Measurements from ENCODE around the gene BMP5.
"Not testable (repeated sequence)": the region's sequence is repeated elsewhere in the genome, so short reads cannot be mapped to it uniquely, and the experiment has no call there.

The BMP5 gene

DNA sequence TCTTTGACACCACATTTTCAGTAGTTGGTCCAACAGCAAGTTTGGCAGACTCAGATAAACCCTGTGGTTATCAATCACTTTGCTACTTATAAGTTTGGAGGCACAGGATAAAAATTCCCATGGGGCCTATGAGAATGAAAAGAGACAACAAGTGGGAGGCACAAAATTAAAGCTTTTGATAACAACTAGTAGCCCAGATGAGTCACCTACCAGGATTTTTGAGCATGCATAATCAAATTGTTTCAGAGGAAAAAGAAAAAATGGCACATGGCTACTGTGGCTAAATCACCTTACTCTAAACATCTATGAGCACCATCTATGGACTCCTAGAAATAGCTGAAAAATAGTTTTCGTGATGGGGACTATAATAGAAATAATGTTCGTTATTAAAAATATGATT, 40.8 kb upstream of the BMP5 start:
- H3K27me3 ChIP-seq (replicated peaks; ENCODE audit: control insufficient read depth, insufficient read depth, low read length), result no peaks in the 10 kb centered on the region
- H3K4me3 ChIP-seq (replicated peaks; ENCODE audit: low read depth, low read length), result no peak overlapping the region
- no peak for DNase-seq (ENCODE audit: extremely low read depth, insufficient read length)
- TF ChIP-seq, protein P1, sequence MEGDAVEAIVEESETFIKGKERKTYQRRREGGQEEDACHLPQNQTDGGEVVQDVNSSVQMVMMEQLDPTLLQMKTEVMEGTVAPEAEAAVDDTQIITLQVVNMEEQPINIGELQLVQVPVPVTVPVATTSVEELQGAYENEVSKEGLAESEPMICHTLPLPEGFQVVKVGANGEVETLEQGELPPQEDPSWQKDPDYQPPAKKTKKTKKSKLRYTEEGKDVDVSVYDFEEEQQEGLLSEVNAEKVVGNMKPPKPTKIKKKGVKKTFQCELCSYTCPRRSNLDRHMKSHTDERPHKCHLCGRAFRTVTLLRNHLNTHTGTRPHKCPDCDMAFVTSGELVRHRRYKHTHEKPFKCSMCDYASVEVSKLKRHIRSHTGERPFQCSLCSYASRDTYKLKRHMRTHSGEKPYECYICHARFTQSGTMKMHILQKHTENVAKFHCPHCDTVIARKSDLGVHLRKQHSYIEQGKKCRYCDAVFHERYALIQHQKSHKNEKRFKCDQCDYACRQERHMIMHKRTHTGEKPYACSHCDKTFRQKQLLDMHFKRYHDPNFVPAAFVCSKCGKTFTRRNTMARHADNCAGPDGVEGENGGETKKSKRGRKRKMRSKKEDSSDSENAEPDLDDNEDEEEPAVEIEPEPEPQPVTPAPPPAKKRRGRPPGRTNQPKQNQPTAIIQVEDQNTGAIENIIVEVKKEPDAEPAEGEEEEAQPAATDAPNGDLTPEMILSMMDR (IDR thresholded peaks at IDR 0.05; ENCODE audit: insufficient read depth, low read length, poor library complexity, severe bottlenecking), result no peak
- H3K36me3 ChIP-seq (ENCODE audit: control insufficient read depth, insufficient read depth, low read length), result no peaks in the 10 kb centered on the region

DNA sequence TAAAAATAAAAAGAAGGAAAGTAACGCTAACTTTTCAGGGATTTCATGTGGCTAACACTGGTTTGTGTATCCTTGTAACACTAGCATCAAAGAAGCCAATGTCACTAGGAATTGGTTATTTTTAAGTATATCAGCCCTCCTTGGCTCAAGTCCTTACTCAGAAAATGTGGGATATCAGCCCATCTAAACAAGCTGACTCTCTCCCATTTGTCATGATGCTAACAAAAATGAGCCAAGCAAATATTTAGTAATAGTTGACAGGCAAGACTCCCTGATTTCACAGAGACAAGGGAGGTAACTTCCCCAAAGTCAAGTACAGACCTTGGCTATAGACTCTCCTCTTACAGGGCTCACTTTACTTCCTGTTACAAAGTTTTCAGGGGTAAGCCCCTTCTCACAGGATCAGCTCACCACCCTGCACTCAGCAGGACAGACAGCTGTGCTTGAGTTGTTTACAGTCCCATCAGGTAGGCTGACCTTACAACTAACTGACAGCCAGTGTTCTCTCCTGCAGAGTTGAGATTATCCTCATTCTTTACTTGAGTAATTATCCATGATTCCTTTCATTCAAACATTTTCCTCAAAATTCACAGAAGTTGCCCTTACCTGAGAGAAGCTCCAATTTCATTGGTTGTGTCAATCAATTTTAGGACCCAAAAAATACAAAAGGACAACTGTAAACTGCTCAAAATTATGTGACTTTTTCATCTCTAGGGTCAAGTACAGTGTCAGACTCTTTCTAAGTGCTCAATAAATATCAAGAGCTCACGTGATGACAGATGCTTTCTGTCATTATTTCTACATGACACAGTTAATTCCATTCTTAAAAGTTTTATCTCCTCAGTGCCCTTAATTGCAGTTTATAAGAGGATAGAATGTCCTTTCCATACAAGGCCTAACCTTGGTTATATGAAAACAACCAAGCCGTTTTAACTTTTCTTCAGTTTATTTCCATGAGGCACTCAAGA, 38.1 kb upstream of the BMP5 start:
- H3K4me3 ChIP-seq (replicated peaks; ENCODE audit: low read depth, low read length), result no peak overlapping the region
- H3K36me3 ChIP-seq (ENCODE audit: control insufficient read depth, insufficient read depth, low read length), result no peaks in the 10 kb centered on the region
- H3K27me3 ChIP-seq (replicated peaks; ENCODE audit: control insufficient read depth, insufficient read depth, low read length), result no peaks in the 10 kb centered on the region
- TF ChIP-seq, protein P1 (IDR thresholded peaks at IDR 0.05; ENCODE audit: insufficient read depth, low read length, poor library complexity, severe bottlenecking), result no peak
- no peak for DNase-seq (ENCODE audit: extremely low read depth, insufficient read length)

DNA sequence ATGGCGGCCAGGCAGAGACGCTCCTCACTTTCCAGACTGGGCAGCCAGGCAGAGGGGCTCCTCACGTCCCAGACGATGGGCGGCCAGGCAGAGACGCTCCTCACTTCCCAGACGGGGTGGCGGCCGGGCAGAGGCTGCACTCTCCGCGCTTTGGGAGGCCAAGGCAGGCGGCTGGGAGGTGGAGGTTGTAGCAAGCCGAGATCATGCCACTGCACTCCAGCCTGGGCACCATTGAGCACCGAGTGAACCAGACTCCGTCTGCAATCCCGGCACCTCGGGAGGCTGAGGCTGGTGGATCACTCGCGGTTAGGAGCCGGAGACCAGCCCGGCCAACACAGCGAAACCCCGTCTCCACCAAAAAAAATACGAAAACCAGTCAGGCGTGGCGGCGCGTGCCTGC, 35.1 kb upstream of the BMP5 start:
- H3K27me3 ChIP-seq (replicated peaks; ENCODE audit: control insufficient read depth, insufficient read depth, low read length); H3K4me3 ChIP-seq (replicated peaks; ENCODE audit: low read depth, low read length); DNase-seq (ENCODE audit: extremely low read depth, insufficient read length); H3K36me3 ChIP-seq (ENCODE audit: control insufficient read depth, insufficient read depth, low read length): not testable (repeated sequence)

DNA sequence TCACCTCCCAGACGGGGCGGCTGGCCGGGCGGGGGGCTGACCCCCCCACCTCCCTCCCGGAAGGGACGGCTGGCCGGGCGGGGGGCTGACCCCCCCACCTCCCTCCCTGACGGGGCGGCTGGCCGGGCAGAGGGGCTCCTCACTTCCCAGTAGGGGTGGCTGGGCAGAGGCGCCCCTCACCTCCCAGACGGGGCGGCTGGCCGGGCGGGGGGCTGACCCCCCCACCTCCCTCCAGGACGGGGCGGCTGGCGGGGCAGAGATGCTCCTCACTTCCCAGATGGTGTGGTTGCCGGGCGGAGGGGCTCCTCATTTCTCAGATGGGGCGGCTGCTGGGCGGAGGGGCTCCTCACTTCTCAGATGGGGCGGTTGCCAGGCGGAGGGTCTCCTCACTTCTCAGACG, 34.5 kb upstream of the BMP5 start:
- DNase-seq (ENCODE audit: extremely low read depth, insufficient read length); H3K27me3 ChIP-seq (replicated peaks; ENCODE audit: control insufficient read depth, insufficient read depth, low read length); H3K36me3 ChIP-seq (ENCODE audit: control insufficient read depth, insufficient read depth, low read length); H3K4me3 ChIP-seq (replicated peaks; ENCODE audit: low read depth, low read length): not testable (repeated sequence)

DNA sequence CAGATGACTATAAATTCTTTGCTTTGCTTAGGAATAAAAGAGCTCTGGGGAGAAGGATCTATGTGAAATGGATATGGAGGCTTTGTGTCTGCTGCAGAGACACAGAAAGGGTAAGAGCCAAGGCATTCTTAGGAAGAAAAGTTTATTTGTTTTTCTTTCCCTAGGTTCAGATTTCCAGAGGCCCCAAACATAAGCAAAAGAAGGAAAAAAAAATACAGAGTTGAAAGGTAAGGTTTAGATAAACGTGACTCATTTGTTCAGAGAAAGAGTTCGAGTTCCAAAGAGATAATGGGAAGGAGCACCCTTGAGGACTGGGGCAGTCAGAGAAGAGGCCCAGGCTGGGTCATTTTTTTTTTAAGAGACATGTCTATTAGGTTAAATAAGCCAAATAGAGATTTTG, 27.4 kb upstream of the BMP5 start:
- DNase-seq (ENCODE audit: extremely low read depth, insufficient read length), result no peak
- H3K4me3 ChIP-seq (replicated peaks; ENCODE audit: low read depth, low read length), result no peak overlapping the region
- TF ChIP-seq, protein P1 (IDR thresholded peaks at IDR 0.05; ENCODE audit: insufficient read depth, low read length, poor library complexity, severe bottlenecking), result no peak
- H3K36me3 ChIP-seq (ENCODE audit: control insufficient read depth, insufficient read depth, low read length), result no peaks in the 10 kb centered on the region
- no peaks in the 10 kb centered on the region for H3K27me3 ChIP-seq (replicated peaks; ENCODE audit: control insufficient read depth, insufficient read depth, low read length)

DNA sequence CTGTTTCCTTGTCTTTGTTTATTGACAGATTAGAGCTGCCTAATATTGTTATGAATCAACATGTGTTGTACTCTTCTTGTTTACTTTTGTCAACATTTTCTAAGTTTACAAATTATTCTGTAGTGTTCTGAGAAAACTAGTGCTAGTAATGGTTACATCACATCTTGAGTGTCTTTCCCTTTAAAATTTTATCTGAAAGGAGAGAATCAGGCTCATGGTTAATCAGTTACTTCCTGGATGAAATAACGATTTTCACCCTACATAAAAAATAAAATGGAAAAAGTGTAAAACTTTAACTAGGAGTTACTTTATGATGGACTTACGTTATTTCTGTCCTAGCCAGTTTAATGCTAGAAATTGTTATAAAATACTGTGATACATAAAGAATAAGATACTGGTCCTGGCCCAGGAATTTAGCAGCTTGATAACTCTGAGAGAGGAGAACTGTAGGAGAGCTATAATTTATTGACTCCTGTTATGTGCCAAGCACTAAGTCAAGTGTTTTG, 26.4 kb upstream of the BMP5 start:
- TF ChIP-seq, protein P1 (IDR thresholded peaks at IDR 0.05; ENCODE audit: insufficient read depth, low read length, poor library complexity, severe bottlenecking), result no peak
- H3K36me3 ChIP-seq (ENCODE audit: control insufficient read depth, insufficient read depth, low read length), result no peaks in the 10 kb centered on the region
- DNase-seq (ENCODE audit: extremely low read depth, insufficient read length), result no peak

More for the DNA sequence above, 26.4 kb upstream of the BMP5 start:
- H3K27me3 ChIP-seq (replicated peaks; ENCODE audit: control insufficient read depth, insufficient read depth, low read length), result no peaks in the 10 kb centered on the region
- H3K4me3 ChIP-seq (replicated peaks; ENCODE audit: low read depth, low read length), result no peak overlapping the region
